ENCODE data around the gene ING3. TPM values are rescaled to one million over a fixed set of nuclear protein-coding genes. Genes with fewer than 3 reads are reported as not detected.

ING3 gene
- total and polyA plus RNA-seq, 9 of the 15 experiments (the other 6 are each of a cell fraction or from before 2014, with no cell fraction given): 22.8 to 233 (median 50.4) TPM

- TF ChIP-seq, protein P1, sequence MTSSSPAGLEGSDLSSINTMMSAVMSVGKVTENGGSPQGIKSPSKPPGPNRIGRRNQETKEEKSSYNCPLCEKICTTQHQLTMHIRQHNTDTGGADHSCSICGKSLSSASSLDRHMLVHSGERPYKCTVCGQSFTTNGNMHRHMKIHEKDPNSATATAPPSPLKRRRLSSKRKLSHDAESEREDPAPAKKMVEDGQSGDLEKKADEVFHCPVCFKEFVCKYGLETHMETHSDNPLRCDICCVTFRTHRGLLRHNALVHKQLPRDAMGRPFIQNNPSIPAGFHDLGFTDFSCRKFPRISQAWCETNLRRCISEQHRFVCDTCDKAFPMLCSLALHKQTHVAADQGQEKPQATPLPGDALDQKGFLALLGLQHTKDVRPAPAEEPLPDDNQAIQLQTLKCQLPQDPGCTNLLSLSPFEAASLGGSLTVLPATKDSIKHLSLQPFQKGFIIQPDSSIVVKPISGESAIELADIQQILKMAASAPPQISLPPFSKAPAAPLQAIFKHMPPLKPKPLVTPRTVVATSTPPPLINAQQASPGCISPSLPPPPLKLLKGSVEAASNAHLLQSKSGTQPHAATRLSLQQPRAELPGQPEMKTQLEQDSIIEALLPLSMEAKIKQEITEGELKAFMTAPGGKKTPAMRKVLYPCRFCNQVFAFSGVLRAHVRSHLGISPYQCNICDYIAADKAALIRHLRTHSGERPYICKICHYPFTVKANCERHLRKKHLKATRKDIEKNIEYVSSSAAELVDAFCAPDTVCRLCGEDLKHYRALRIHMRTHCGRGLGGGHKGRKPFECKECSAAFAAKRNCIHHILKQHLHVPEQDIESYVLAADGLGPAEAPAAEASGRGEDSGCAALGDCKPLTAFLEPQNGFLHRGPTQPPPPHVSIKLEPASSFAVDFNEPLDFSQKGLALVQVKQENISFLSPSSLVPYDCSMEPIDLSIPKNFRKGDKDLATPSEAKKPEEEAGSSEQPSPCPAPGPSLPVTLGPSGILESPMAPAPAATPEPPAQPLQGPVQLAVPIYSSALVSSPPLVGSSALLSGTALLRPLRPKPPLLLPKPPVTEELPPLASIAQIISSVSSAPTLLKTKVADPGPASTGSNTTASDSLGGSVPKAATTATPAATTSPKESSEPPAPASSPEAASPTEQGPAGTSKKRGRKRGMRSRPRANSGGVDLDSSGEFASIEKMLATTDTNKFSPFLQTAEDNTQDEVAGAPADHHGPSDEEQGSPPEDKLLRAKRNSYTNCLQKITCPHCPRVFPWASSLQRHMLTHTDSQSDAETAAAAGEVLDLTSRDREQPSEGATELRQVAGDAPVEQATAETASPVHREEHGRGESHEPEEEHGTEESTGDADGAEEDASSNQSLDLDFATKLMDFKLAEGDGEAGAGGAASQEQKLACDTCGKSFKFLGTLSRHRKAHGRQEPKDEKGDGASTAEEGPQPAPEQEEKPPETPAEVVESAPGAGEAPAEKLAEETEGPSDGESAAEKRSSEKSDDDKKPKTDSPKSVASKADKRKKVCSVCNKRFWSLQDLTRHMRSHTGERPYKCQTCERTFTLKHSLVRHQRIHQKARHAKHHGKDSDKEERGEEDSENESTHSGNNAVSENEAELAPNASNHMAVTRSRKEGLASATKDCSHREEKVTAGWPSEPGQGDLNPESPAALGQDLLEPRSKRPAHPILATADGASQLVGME (CRISPR knock-in tag; IDR thresholded peaks at IDR 0.05): no peak
- TF ChIP-seq PHF8 (IDR thresholded peaks at IDR 0.05; ENCODE audit: borderline replicate concordance, low read length) (no peak), BHLHE40 (IDR thresholded peaks at IDR 0.05; ENCODE audit: low read length) (no peak), RAD21 (CRISPR knock-in tag; conservative IDR thresholded peaks at IDR 0.05 in 1 of 2, IDR thresholded peaks at IDR 0.05 in 1 of 2) (no peak), FOXJ2 (tag; IDR thresholded peaks at IDR 0.05) (0 out of 2 replicates have a peak, but pooled peaks have one; percentile 37), ZNF133 (CRISPR knock-in tag; IDR thresholded peaks at IDR 0.05) (no peak), ARID4B (CRISPR knock-in tag; IDR thresholded peaks at IDR 0.05) (no peak), NFXL1 (CRISPR knock-in tag; IDR thresholded peaks at IDR 0.05) (no peak), SRF (CRISPR knock-in tag; IDR thresholded peaks at IDR 0.05) (no peak)
- TF ChIP-seq, protein P2, sequence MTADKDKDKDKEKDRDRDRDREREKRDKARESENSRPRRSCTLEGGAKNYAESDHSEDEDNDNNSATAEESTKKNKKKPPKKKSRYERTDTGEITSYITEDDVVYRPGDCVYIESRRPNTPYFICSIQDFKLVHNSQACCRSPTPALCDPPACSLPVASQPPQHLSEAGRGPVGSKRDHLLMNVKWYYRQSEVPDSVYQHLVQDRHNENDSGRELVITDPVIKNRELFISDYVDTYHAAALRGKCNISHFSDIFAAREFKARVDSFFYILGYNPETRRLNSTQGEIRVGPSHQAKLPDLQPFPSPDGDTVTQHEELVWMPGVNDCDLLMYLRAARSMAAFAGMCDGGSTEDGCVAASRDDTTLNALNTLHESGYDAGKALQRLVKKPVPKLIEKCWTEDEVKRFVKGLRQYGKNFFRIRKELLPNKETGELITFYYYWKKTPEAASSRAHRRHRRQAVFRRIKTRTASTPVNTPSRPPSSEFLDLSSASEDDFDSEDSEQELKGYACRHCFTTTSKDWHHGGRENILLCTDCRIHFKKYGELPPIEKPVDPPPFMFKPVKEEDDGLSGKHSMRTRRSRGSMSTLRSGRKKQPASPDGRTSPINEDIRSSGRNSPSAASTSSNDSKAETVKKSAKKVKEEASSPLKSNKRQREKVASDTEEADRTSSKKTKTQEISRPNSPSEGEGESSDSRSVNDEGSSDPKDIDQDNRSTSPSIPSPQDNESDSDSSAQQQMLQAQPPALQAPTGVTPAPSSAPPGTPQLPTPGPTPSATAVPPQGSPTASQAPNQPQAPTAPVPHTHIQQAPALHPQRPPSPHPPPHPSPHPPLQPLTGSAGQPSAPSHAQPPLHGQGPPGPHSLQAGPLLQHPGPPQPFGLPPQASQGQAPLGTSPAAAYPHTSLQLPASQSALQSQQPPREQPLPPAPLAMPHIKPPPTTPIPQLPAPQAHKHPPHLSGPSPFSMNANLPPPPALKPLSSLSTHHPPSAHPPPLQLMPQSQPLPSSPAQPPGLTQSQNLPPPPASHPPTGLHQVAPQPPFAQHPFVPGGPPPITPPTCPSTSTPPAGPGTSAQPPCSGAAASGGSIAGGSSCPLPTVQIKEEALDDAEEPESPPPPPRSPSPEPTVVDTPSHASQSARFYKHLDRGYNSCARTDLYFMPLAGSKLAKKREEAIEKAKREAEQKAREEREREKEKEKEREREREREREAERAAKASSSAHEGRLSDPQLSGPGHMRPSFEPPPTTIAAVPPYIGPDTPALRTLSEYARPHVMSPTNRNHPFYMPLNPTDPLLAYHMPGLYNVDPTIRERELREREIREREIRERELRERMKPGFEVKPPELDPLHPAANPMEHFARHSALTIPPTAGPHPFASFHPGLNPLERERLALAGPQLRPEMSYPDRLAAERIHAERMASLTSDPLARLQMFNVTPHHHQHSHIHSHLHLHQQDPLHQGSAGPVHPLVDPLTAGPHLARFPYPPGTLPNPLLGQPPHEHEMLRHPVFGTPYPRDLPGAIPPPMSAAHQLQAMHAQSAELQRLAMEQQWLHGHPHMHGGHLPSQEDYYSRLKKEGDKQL (CRISPR knock-in tag; IDR thresholded peaks at IDR 0.05; ENCODE audit: borderline replicate concordance): no peak
Observed at GRCh38 chr7:121023683-121024511, 73.3 kb downstream of the ING3 start (continued).
